HG03432 (cell line): ENCODE data around the gene ACTN3.
"Not testable (repeated sequence)": the region's sequence is repeated elsewhere in the genome, so short reads cannot be mapped to it uniquely, and the experiment has no call there.

Source experiments
- ATAC-seq: cut with Tn5 transposase; IDR thresholded peaks from one replicate; pipeline ENCODE4 v1.9.1; 2021; ENCODE audit warnings: mild to moderate bottlenecking, moderate library complexity; ENCODE audit not compliant: unreplicated experiment

ACTN3 gene

GRCh38 chr11:66564538-66564937 is 17.8 kb downstream of the ACTN3 start:
- no peak for ATAC-seq

DNA sequence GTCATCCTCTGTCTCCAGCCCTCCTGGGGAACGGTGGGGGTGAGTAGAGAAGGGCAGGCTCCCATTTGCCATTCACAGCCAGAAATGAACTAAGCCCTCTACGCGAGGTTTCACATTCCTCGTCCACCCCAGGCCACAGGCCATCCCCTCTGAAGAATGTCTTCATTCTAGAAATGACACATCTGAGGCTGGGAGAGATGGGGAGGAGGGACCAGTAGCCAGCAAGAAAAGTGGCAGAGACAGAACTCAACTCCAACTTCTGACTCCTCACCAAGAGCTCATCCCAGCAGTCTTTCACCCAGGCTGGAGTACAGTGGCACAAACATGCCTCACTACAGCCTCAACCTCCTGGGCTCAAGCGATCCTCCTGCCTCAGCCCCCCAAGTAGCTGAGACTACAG is 18.3 kb downstream of the ACTN3 start:
- ATAC-seq = no peak

DNA sequence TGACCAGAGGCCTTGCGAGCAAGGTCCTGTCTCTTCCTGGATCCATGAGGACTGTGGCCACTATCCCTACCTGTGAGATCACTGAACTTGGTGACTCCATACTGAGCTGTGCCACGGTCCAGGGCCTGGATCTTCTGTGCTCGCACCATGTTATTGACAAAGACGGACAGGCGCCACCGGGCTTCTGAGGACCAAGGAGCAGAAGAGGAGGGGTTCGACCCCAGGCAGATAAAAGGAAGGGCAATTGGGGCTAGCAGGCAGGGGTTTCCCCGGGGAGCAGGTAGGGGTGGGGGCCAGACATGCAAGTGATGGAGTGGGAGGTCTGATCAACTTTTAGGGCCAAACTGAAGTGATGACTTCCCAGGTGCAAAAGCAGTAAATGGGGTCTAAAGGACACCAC is 19.5 kb downstream of the ACTN3 start:
- no peak for ATAC-seq

DNA sequence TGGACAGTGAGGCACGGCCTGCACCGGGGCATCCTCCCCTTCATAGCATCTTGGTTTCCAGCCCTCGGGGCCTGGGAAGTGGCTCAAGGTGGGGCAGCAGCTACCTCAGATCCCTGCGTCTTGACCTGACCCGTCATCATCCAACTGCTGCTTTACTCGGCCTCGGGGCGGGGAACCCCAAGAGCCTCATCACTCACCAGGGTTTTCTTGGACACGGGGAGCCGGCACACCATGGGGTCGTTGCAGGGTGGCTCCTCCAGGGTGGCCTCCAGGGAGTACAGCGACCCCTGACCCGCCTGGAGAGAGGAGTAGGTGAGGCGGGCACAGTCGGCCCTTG is 21.1 kb downstream of the ACTN3 start:
- no peak for ATAC-seq

GRCh38 chr11:66568124-66568916 is 21.6 kb downstream of the ACTN3 start, which contains the start of gene CTSF:
CTSF (minus strand) TSS chr11:66568606; CDS start chr11:66568486, 120 bp downstream.
- no peak for ATAC-seq

DNA sequence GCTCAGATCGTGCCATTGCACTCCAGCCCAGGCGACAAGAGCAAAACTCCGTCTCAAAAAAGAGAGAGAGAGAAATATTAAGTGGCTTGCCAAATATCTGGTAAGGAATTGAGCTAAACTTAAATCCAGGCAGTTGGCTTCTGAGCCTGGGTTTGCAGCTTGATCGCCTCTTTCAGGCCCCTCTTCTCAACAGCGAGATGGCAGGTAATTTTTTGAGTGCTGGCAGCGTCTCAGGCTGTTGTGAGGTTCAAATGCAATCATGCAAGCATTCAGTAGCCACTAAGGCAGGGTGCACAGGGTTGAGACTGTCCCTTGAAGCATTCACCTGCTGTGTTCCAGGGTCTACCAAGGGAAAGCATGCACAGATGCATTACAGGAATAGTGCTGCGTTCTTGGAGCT is 22.4 kb downstream of the ACTN3 start:
- no peak for ATAC-seq

DNA sequence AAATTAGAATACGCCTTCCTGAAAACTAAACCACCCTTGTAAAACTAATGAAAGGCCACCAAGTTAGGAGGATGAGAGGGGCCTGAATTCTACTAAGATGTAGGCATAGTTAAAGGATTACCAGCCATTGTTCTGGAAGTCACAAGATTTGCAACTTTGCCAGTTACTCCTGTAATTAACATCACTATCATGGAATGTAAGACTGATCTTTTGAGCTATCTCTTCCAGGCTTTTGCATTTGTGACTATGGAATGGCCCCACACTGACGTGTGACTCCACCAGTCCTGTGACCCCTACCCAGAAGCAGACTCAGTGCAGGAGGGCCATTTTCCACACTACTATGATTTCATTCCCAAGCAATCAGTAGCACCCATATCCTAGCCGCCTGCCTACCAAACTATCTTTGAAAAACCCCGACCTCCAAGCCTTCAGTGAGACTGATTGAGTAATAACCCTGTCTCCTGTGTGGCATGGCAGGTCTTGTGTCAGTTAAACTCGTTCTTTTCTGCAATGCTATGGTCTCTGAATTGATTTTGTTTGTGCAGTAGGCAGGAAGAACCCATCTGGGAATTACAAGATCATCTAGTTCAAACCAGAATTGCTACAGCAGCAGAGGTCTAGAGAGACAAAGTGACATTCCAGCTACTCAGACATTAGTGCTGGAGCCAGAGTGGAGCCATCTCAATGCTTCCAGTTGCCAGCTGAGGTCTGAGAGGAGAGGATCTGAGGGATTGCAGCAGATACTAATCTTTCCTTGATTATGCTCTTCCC is 23.6 kb downstream of the ACTN3 start:
- ATAC-seq = no peak

DNA sequence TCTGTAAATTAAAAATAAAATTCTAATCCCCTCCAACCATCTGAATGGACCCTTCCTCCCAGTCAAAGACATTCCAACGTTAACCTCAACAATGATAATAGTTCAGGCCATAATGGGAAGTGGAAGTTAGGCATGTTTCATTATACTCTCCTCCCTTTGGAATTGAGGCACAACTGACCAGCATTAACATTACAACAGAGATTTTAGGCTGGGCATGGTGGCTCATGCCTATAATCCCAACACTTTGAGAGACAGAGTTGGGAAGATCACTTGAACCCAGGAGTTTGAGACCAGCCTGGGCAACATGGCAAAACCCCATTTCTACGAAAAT is 24.1 kb downstream of the ACTN3 start:
- no peak for ATAC-seq

- ATAC-seq = no peak
These were observed 32.4 kb downstream of the ACTN3 start for GRCh38 chr11:66579017-66579606.

GRCh38 chr11:66580803-66581202 is 34.1 kb downstream of the ACTN3 start:
- ATAC-seq = no peak

DNA sequence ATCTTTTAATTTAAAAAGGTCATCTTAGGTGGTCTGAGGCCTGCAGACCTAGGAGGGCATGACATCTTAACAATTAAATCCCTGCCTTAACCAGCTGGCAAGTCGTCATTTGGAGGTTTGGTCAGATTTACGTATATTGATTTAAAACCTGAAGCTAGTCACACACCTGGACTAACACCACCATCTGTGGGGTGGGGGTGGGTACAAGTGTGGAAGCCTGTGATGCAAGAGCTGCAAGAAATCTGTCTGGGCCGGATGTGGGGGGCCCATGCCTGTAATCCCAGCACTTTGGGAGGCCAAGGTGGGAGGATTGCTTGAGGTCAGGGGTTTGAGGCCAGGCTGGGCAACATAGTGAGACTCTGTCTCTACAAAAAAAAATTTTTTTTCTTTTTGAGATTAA is 34.6 kb downstream of the ACTN3 start:
- no peak for ATAC-seq

DNA sequence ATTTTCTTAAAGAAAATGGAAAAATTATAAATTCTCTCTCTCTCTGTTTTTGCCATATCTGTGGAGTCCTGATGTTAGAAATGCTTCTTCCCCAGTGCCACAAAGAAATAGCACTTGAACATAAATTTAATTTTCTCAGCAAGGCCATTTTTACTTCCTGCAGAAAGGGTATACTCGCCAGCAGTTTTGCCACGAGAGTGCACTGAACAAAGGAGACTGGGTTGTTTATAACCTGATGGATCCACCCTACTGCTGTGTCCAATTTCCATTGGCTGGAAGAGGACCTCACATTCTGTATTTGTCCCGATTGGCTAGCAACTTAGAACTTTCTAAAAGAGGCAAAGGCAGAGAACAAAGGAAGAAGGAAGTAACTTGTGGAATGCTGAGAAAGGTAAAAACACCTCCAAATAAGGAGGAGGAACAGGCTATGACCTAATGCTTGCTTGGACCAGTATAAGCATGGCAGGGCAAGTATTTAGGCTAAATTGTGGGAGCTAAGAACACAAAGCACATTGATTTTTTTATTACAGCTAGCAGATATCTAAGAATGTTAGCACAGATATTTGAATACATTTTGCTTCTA is 36.0 kb downstream of the ACTN3 start:
- ATAC-seq = not testable (repeated sequence)

DNA sequence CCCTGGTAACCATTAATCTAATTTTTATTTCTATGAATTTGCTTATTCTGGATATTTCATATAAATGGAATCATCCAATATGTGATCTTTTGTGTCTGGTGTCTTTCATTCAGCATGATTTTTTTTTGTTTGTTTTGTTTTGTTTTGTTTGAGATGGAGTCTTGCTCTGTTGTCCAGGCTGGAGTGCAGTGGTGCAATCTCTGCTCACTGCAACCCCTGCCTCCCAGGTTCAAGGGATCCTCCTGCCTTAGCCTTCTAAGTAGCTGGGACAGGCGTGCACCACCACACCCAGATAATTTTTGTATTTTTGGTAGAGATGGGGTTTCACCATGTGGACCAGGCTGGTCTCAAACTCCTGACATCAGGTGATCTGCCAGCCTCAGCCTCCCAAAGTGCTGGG is 38.7 kb downstream of the ACTN3 start:
- not testable (repeated sequence) for ATAC-seq

DNA sequence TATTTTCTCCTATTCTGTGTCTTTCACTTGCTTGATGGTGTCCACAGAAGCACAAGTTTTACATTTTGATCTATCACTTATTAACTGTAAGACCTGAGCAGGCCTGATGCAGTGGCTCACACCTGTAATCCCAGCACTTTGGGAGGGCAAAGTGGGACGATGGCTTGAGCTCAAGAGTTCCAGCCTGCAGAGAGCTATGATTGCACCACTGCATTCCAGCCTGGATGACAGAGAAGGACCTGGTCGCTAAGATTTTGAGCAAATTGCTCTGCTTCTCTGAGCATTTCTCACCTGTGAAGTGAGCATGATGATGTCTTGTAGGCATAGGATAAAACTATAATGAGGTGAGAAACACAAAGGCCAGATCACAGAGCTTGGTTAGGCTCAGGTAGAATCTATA is 39.4 kb downstream of the ACTN3 start:
- no peak for ATAC-seq

DNA sequence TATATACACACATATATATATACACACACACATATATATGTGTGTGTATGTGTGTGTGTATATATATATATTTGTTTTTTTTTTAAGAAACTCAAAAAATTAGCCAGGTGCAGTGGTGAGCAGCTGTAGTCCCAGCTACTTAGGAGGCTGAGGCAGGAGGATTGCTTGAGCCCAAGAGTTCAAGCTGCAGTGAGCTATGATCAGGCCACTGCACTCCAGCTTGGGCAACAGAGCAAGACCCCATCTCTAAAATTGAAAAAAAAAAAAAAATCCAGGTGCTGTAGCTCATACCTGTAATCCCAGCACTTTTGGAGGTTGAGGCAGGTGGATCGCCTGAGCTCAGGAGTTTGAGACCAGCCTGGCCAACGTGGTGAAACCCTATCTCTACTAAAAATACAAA is 42.6 kb downstream of the ACTN3 start:
- not testable (repeated sequence) for ATAC-seq

DNA sequence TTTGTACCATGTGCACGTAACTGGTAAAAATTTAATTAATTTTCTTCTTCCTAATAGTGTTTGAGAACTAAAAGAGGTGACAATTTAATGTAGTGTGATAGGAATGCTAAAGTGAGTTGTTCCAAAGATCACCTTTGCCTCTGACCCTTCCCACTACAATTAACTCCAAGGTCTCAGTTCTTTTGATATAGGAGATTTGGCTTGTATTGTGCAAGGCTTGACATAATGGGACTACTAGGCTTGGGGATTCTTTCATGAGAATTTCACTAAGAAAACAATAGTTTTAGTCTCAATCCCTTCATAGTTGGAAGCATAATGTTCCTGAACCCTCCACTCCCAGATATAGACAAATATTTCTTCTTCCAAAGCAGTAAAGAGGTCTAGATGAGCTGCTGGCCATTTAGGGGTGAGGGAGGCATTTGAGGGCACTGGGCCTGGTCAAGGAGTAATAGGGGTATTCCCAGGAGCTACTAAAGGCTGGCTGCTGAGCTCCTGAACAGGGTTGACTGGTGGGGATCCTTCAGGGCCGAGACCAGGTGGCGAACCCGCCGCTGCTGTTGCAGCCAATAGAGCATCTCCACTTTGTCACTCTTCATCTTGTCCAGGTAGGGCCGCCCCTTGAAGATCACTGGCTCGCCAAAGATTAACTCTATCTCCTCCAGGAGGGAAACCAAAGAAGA is 43.4 kb downstream of the ACTN3 start:
- no peak for ATAC-seq

DNA sequence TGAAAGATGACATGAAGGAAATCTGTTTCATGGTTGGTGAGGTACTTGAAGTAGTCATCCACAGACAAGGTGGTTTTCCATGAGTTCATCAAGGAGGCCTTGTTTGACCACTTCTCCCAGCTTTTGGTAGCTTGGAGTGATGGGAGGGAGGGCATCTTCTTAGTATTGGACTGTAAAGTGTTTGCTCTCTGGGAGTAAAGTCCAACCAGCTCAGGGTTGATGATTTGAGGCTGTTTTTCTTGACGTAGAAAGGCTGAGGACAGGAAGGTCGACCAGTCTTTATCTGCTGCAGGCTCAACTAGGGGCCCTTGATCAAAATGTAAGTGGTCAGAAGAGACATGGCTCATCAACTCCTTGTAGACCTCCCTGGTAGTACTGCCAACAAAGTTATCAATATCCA is 44.5 kb downstream of the ACTN3 start:
- ATAC-seq = no peak

GRCh38 chr11:66592457-66593302 is 46.0 kb downstream of the ACTN3 start, which contains the start of the genes CCDC87 and CCS:
CCDC87 (minus strand) TSS chr11:66593063; CDS start chr11:66593015, 48 bp downstream.
CCS (plus strand) TSS chr11:66593185; CDS start chr11:66593262, 77 bp downstream.
- peak; percentile 92 for ATAC-seq

- peak; percentile 26 for ATAC-seq
These were observed 46.6 kb downstream of the ACTN3 start for GRCh38 chr11:66593303-66593635.

- no peak for ATAC-seq
These were observed 46.9 kb downstream of the ACTN3 start for GRCh38 chr11:66593650-66594049.
